NCI-H82 (cell line): ENCODE data around the gene CCNDBP1.

Experiments used
- DNase-seq: peaks from one replicate; lab custom pipeline; 2025; lab: John Stamatoyannopoulos, UW

Gene CCNDBP1

GRCh38 chr15:43246261-43246774 is 61.1 kb downstream of the CCNDBP1 start:
- no peak for DNase-seq
